ENCODE measurements around the gene UPK1B. TPM values are rescaled to one million over a fixed set of nuclear protein-coding genes. Genes with fewer than 3 reads are reported as not detected.

The UPK1B gene
- total and polyA plus RNA-seq, 8 donors, result 0.18 to 0.99 (median 0.49) TPM; not detected in 1

- H3K9me3 ChIP-seq, result no peaks in the 10 kb centered on the region
- H3K36me3 ChIP-seq, result peaks cover 4 to 71% of the 10 kb centered on the region in 2 donors
- no peak for TF ChIP-seq CTCF (IDR thresholded peaks at IDR 0.05)
- H3K4me1 ChIP-seq, result no peaks in the 10 kb centered on the region
- H3K27me3 ChIP-seq, result no peaks in the 10 kb centered on the region
- no peak for DNase-seq
- no peak overlapping the region for H3K27ac ChIP-seq
- intact Hi-C loops (cut with DNase I), result no loop called here
- no peak for ATAC-seq
- no peak overlapping the region for H3K4me3 ChIP-seq
These were observed 38.4 kb downstream of the UPK1B start for GRCh38 chr3:119211803-119212202.

GRCh38 chr3:119219069-119219468, 45.7 kb downstream of the UPK1B start:
- intact Hi-C loops (cut with DNase I), result no loop called here
- Histone ChIP-seq H3K4me1 (no peaks in the 10 kb centered on the region), H3K9me3 (no peaks in the 10 kb centered on the region), H3K4me3 (no peak overlapping the region), H3K27me3 (no peaks in the 10 kb centered on the region), H3K27ac (no peak overlapping the region), H3K36me3 (peaks cover 4 to 96% of the 10 kb centered on the region in 2 donors)
- no peak for ATAC-seq
- DNase-seq, result no peak
- TF ChIP-seq CTCF (IDR thresholded peaks at IDR 0.05), result no peak

- H3K36me3 ChIP-seq, result peaks cover 4 to 86% of the 10 kb centered on the region in 2 donors
These were observed 46.8 kb downstream of the UPK1B start for GRCh38 chr3:119220198-119220597.

GRCh38 chr3:119220970-119221667, 47.7 kb downstream of the UPK1B start:
- ATAC-seq, result no peak

More at GRCh38 chr3:119220198-119220597, 46.8 kb downstream of the UPK1B start:
- intact Hi-C loops (cut with DNase I), result no loop called here
- no peak for ATAC-seq
- Histone ChIP-seq H3K9me3 (no peaks in the 10 kb centered on the region), H3K4me3 (no peak overlapping the region), H3K4me1 (no peaks in the 10 kb centered on the region), H3K27ac (no peak overlapping the region), H3K27me3 (no peaks in the 10 kb centered on the region)
- TF ChIP-seq CTCF (IDR thresholded peaks at IDR 0.05), result no peak
- DNase-seq, result no peak

More at GRCh38 chr3:119220970-119221667, 47.7 kb downstream of the UPK1B start:
- Histone ChIP-seq H3K9me3 (no peaks in the 10 kb centered on the region), H3K4me1 (no peaks in the 10 kb centered on the region), H3K36me3 (peaks cover 0 to 86% of the 10 kb centered on the region in 2 donors), H3K27ac (no peak overlapping the region), H3K4me3 (no peak overlapping the region), H3K27me3 (no peaks in the 10 kb centered on the region)
- TF ChIP-seq CTCF (IDR thresholded peaks at IDR 0.05), result no peak
- DNase-seq, result no peak
- intact Hi-C loops (cut with DNase I), result no loop called here

Data from left lung (tissue), 10 donors.